HG03575 (cell line): ENCODE measurements around the gene MCM3AP.

Experiments used
- ATAC-seq: cut with Tn5 transposase; IDR thresholded peaks from one replicate; pipeline ENCODE4 v1.9.1; 2021; ENCODE audit not compliant: unreplicated experiment, insufficient number of reproducible peaks, low FRiP score; ENCODE audit errors: extremely low read depth

MCM3AP gene

GRCh38 chr21:46285761-46286647, 593 bp upstream of the MCM3AP start, which contains the start of gene YBEY:
Gene YBEY (plus strand): TSS chr21:46286342. CDS start chr21:46286914, 572 bp downstream.
- ATAC-seq, result no peak

- no peak for ATAC-seq
These were observed 678 bp downstream of the MCM3AP start for GRCh38 chr21:46284733-46285132.

- ATAC-seq, result no peak
These were observed 1.2 kb downstream of the MCM3AP start for GRCh38 chr21:46284077-46284644.

GRCh38 chr21:46274797-46275390, 10.5 kb downstream of the MCM3AP start:
- no peak for ATAC-seq

GRCh38 chr21:46273341-46273740, 12.1 kb downstream of the MCM3AP start:
- ATAC-seq, result no peak

GRCh38 chr21:46269466-46269865, 15.9 kb downstream of the MCM3AP start:
- no peak for ATAC-seq

- ATAC-seq, result no peak
These were observed 17.0 kb downstream of the MCM3AP start for GRCh38 chr21:46268371-46268770.

GRCh38 chr21:46266946-46267345, 18.5 kb downstream of the MCM3AP start:
- no peak for ATAC-seq

- ATAC-seq, result no peak
These were observed 19.5 kb downstream of the MCM3AP start for GRCh38 chr21:46265736-46266525.

- ATAC-seq, result no peak
These were observed 20.7 kb downstream of the MCM3AP start for GRCh38 chr21:46264690-46265144.

GRCh38 chr21:46264046-46264689, 21.2 kb downstream of the MCM3AP start:
- no peak for ATAC-seq

- no peak for ATAC-seq
These were observed 28.9 kb downstream of the MCM3AP start for GRCh38 chr21:46256501-46256994.

GRCh38 chr21:46255758-46256337, 29.6 kb downstream of the MCM3AP start:
- ATAC-seq, result no peak

- ATAC-seq, result no peak
These were observed 30.2 kb downstream of the MCM3AP start for GRCh38 chr21:46255166-46255565.

GRCh38 chr21:46254208-46254975, 31.0 kb downstream of the MCM3AP start:
- no peak for ATAC-seq

- no peak for ATAC-seq
These were observed 31.7 kb downstream of the MCM3AP start for GRCh38 chr21:46253610-46254124.

GRCh38 chr21:46252840-46253239, 32.6 kb downstream of the MCM3AP start:
- no peak for ATAC-seq
